DND-41 (cell line): Measurements from ENCODE around the gene CALHM5.

Experiments
- ATAC-seq: fragments of 200-7000 bp; cut with Tn5 transposase; 3 replicates; pipeline ENCODE4 v1.9.1; 2021; ENCODE audit warnings: low read depth; ENCODE audit not compliant: insufficient read depth
- DNase-seq: peaks from one replicate; pipeline ENCODE4 v3.0.0-alpha.2; 2020
- H2AFZ ChIP-seq: 2 replicates; pipeline ENCODE4 v1.6.0; 2012; ENCODE audit warnings: low read depth, low read length
- H3K27ac ChIP-seq: 2 replicates; pipeline ENCODE4 v1.5.1; 2012; ENCODE audit warnings: low read length, inconsistent platforms
- H3K27me3 ChIP-seq: fragments of 200-600 bp; sonication (generic); 2 replicates; pipeline ENCODE4 v1.6.0; 2012; ENCODE audit warnings: low read length, mild to moderate bottlenecking, inconsistent platforms; ENCODE audit not compliant: insufficient read depth, poor library complexity
- H3K36me3 ChIP-seq: 2 replicates; pipeline ENCODE4 v1.5.1; 2012; ENCODE audit warnings: low read length, inconsistent platforms; ENCODE audit not compliant: insufficient read depth
- H3K4me1 ChIP-seq: 2 replicates; pipeline ENCODE4 v1.5.1; 2012; ENCODE audit warnings: mild to moderate bottlenecking, low read length; ENCODE audit not compliant: insufficient read depth
- H3K4me2 ChIP-seq: 2 replicates; pipeline ENCODE4 v1.6.0; 2012; ENCODE audit warnings: mild to moderate bottlenecking, moderate library complexity, low read length, inconsistent platforms; ENCODE audit not compliant: insufficient read depth
- H3K4me3 ChIP-seq, 2 experiments: fragments of 200-600 bp in 1 of 2; shearing (Covaris generic) in 1 of 2; 2 replicates each; pipeline ENCODE4 v1.5.1; 2012 to 2016; ENCODE audit warnings: inconsistent platforms in 2 of 2, low read length in 2 of 2, mild to moderate bottlenecking in 2 of 2, low read depth in 1 of 2, moderate library complexity in 1 of 2
- H3K79me2 ChIP-seq: 2 replicates; pipeline ENCODE4 v1.6.0; 2012; ENCODE audit warnings: low read length, inconsistent platforms; ENCODE audit not compliant: insufficient read depth
- H3K9ac ChIP-seq: 2 replicates; pipeline ENCODE4 v1.6.0; 2012; ENCODE audit warnings: low read depth, mild to moderate bottlenecking, inconsistent platforms, low read length, moderate library complexity
- H3K9me3 ChIP-seq: 2 replicates; pipeline ENCODE4 v1.5.1; 2012; ENCODE audit warnings: low read length, moderate library complexity, mild to moderate bottlenecking, inconsistent platforms; ENCODE audit not compliant: insufficient read depth, severe bottlenecking
- H4K20me1 ChIP-seq: 2 replicates; pipeline ENCODE4 v1.6.0; 2012; ENCODE audit warnings: low read length; ENCODE audit not compliant: insufficient read depth
- CTCF ChIP-seq: IDR thresholded peaks from 2 replicates; pipeline ENCODE4 v1.5.1; 2012; ENCODE audit warnings: borderline replicate concordance, low read length, moderate library complexity, mild to moderate bottlenecking; ENCODE audit not compliant: poor library complexity, severe bottlenecking; ENCODE audit errors: extremely low read depth
- EZH2 ChIP-seq: IDR thresholded peaks from 3 replicates; pipeline ENCODE4 v1.6.1; 2012; ENCODE audit warnings: borderline replicate concordance, low read depth, mild to moderate bottlenecking, moderate library complexity, low read length, inconsistent platforms; ENCODE audit not compliant: severe bottlenecking

The CALHM5 gene

GRCh38 chr6:116497113-116497676 lies 14.2 kb upstream of the CALHM5 start:
- TF ChIP-seq CTCF (no peak), EZH2 (no peak)
- H3K9ac ChIP-seq, result no peak overlapping the region
- no peaks in the 10 kb centered on the region for H3K79me2 ChIP-seq
- H2AFZ ChIP-seq, result no peak overlapping the region
- no peak overlapping the region for H3K4me3 ChIP-seq
- no peaks in the 10 kb centered on the region for H3K36me3 ChIP-seq
- H4K20me1 ChIP-seq, result no peaks in the 10 kb centered on the region
- ATAC-seq (no peak), DNase-seq (no peak)
- peaks cover 3% of the 10 kb centered on the region for H3K27me3 ChIP-seq
- H3K27ac ChIP-seq, result no peak overlapping the region
- no peaks in the 10 kb centered on the region for H3K4me1 ChIP-seq
- H3K4me2 ChIP-seq, result no peak overlapping the region
- H3K9me3 ChIP-seq, result no peaks in the 10 kb centered on the region

GRCh38 chr6:116500969-116501433 lies 10.4 kb upstream of the CALHM5 start:
- TF ChIP-seq CTCF, result no peak
- TF ChIP-seq EZH2, result no peak

GRCh38 chr6:116507324-116507723 lies 4.1 kb upstream of the CALHM5 start:
- no peaks in the 10 kb centered on the region for H3K36me3 ChIP-seq
- TF ChIP-seq EZH2, result no peak
- TF ChIP-seq CTCF, result no peak
- H3K27me3 ChIP-seq, result no peaks in the 10 kb centered on the region
- H3K4me1 ChIP-seq, result no peaks in the 10 kb centered on the region
- no peak overlapping the region for H3K9ac ChIP-seq
- H3K27ac ChIP-seq, result no peak overlapping the region
- ATAC-seq, result no peak
- no peak overlapping the region for H3K4me2 ChIP-seq
- no peaks in the 10 kb centered on the region for H4K20me1 ChIP-seq
- H3K79me2 ChIP-seq, result no peaks in the 10 kb centered on the region
- no peak for DNase-seq
- no peak overlapping the region for H2AFZ ChIP-seq
- no peak overlapping the region for H3K4me3 ChIP-seq
- no peaks in the 10 kb centered on the region for H3K9me3 ChIP-seq

More at GRCh38 chr6:116500969-116501433, 10.4 kb upstream of the CALHM5 start:
- no peak overlapping the region for H3K4me2 ChIP-seq
- DNase-seq, result no peak
- H3K9me3 ChIP-seq, result no peaks in the 10 kb centered on the region
- no peaks in the 10 kb centered on the region for H3K36me3 ChIP-seq
- peaks cover 3% of the 10 kb centered on the region for H3K27me3 ChIP-seq
- no peak for ATAC-seq
- H3K79me2 ChIP-seq, result no peaks in the 10 kb centered on the region
- H3K27ac ChIP-seq, result no peak overlapping the region
- H2AFZ ChIP-seq, result no peak overlapping the region
- no peaks in the 10 kb centered on the region for H4K20me1 ChIP-seq
- no peaks in the 10 kb centered on the region for H3K4me1 ChIP-seq
- H3K4me3 ChIP-seq, result no peak overlapping the region
- H3K9ac ChIP-seq, result no peak overlapping the region

GRCh38 chr6:116508527-116508926 lies 2.9 kb upstream of the CALHM5 start:
- Histone ChIP-seq H3K4me2 (no peak overlapping the region), H3K9me3 (no peaks in the 10 kb centered on the region), H4K20me1 (no peaks in the 10 kb centered on the region), H2AFZ (no peak overlapping the region), H3K4me3 (no peak overlapping the region), H3K27ac (no peak overlapping the region), H3K27me3 (no peaks in the 10 kb centered on the region), H3K4me1 (no peaks in the 10 kb centered on the region), H3K9ac (no peak overlapping the region), H3K79me2 (no peaks in the 10 kb centered on the region), H3K36me3 (no peaks in the 10 kb centered on the region)
- no peak for DNase-seq
- ATAC-seq, result no peak
- no peak for TF ChIP-seq CTCF
- TF ChIP-seq EZH2, result no peak
